SU-DHL-6 (cell line): ENCODE results near the gene DET1.

Source experiments
- CTCF ChIP-seq: fragments of 200-600 bp; sonication (generic); IDR thresholded peaks from one replicate; pipeline ENCODE4 v1.5.1; 2017; ENCODE audit warnings: antibody characterized with exemption, mild to moderate bottlenecking, low read length, moderate library complexity; ENCODE audit not compliant: insufficient read depth, poor library complexity, severe bottlenecking
- EZH2phosphoT487 ChIP-seq: fragments of 200-600 bp; sonication (generic), shearing (Covaris generic); conservative IDR thresholded peaks from 2 replicates; pipeline ENCODE4 v1.6.1; 2018; ENCODE audit warnings: mild to moderate bottlenecking, antibody characterized with exemption, low read length, moderate library complexity, mixed read lengths

GRCh38 chr15:88498996-88499395, 47.5 kb downstream of the DET1 start:
- no peak for TF ChIP-seq CTCF
- no peak for TF ChIP-seq EZH2phosphoT487
